Renal pelvis (tissue), 4 donors: ENCODE measurements around the gene SMNDC1. TPM values are rescaled to one million over a fixed set of nuclear protein-coding genes. Genes with fewer than 3 reads are reported as not detected.
"Not testable (repeated sequence)": the region's sequence is repeated elsewhere in the genome, so short reads cannot be mapped to it uniquely, and the experiment has no call there.

Experiments
- DNase-seq: peaks from one replicate; pipeline ENCODE4 v3.0.0-alpha.2; 2013
- polyA plus RNA-seq, 3 donors: library from polyadenylated mRNA; unstranded; fragments of 120-200 nt; gene quantifications; one replicate each; pipeline ENCODE4 v1.2.1, GENCODE V29; 2013; ENCODE audit not compliant: insufficient read length in 3 of 3

SMNDC1 gene
- polyA plus RNA-seq, 3 donors: 45.7 to 52.1 (median 46.8) TPM

DNA sequence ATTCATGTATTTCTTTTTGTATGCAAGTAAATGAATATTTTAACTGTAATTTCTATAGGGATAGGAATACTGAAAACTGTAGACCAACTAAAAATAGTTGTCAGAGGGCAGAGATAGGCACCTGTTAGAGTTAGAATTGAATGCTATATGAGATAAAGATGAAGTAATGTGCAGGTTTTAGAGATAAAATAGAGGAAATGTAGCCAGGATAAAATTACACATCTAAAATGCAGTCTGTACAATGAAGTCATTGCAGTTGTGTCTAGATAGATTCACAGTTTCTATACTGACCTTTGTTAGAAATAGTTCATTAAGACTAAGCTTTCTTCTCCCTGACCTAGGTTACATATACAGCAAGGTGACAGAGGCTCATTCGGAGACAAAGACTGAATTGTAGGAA lies 46.2 kb downstream of the SMNDC1 start:
- no peak for DNase-seq

DNA sequence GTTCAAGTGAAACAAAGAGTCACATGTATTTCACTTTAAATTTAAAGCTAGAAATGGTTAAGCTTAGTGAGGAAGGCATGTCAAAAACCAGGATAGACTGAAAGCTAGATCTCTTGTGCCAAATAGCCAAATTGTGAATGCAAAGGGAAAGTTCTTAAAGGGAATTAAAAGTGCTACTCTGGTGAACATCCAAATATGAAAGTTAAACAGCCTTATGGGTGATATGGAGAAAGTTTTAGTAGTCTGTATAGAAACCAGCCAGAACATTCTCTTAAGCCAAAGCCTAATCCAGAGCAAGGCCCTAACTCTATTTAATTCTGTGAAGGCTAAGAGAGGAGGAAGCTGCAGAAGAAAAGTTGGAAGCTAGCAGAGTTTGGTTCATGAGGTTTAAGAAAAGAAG lies 50.3 kb downstream of the SMNDC1 start:
- no peak for DNase-seq

DNA sequence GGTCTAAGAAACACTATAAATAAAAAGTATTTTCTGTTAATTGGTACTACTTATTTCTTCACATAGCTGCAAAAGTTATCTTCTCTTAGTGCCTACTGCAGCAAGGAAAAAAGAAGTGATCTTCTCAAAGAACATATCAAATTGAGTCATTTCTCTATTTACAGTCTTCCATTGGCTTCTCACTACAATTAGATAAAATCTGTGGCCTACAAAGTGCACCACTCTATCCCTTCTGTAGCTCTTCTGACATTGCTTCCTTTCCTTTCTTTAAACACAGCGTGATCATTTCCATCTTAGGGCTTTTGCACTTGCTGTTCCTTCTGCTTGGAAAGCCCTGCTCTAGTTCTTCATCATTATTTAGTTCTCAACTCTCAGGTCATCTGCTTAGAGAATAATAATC lies 52.6 kb downstream of the SMNDC1 start:
- no peak for DNase-seq

DNA sequence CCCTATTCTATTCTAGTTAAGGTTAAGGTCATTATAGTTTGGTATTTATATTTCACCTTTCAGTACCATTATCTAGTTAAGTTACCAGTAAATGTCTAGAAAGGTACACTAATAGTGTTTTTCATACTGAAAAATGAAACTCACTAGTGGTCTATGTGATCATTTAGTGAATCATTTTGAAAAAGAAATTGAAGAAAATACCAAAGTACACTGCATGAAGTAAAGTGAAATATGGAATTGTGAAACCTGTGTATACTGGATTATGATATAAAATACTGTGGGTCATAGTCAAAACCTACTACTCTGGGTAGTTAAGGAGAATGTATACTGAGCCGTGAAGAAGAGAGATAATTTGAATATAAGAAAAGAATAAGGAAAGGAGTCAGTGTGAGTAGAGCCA lies 53.3 kb downstream of the SMNDC1 start:
- not testable (repeated sequence) for DNase-seq

DNA sequence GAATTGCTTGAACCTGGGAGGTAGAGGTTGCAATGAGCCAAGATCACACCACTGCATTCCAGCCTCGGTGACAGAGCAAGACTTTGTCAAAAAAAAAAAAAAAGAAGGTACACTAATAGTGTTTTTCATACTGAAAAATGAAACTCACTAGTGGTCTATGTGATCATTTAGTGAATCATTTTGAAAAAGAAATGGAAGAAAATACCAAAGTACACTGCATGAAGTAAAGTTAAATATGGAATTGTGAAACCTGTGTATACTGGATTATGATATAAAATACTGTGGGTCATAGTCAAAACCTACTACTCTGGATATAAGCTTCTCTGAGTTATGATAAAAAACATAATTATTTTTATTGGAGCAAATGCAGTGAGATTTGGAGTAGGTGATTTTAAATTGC lies 55.2 kb downstream of the SMNDC1 start:
- not testable (repeated sequence) for DNase-seq

DNA sequence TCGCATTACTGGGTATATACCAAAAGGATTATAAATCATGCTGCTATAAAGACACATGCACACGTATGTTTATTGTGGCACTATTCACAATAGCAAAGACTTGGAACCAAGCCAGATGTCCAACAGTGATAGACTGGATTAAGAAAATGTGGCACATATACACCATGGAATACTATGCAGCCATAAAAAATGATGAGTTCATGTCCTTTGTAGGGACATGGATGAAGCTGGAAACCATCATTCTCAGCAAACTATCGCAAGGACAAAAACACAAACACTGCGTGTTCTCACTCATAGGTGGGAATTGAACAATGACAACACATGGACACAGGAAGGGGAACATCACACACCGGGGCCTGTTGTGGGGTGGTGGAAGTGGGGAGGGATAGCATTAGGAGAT lies 56.9 kb downstream of the SMNDC1 start:
- DNase-seq: not testable (repeated sequence)

DNA sequence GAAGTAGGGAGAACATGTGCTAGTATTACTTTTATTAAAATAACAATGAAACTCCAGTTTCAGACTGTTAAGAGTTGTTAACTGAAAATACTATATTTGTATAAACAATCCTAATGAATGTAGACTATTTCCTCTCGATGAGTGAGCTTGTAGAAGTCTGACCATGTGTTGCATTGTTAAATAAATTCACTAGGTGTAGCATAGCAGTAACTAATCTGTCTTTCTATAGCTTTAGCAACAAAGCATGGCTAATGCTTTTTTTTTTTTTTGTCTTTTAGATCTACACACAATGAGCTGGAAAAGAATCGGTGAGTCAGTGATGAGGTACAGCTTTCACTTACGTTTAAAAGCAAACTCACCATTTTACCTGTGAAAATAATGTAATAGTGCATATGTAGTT lies 60.2 kb downstream of the SMNDC1 start:
- DNase-seq: no peak

DNA sequence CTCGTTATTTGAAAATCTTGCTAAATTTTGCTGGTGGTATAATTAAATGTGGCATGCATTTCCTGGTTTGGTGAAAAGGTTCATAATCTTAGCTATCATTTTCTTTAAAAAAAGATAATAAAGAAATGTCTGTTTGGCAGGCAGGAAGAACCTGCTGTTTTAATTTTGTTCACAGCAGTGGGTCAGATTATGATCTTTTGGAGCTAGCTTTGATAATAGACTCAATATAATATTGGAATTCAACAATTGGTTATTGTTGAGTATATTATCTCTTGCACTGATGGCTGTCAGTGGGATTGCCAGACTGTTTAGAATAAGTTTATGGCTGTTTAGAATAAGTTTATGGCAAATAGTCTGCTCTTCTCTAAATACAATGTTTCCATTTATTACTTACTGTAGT lies 62.2 kb downstream of the SMNDC1 start:
- no peak for DNase-seq

DNA sequence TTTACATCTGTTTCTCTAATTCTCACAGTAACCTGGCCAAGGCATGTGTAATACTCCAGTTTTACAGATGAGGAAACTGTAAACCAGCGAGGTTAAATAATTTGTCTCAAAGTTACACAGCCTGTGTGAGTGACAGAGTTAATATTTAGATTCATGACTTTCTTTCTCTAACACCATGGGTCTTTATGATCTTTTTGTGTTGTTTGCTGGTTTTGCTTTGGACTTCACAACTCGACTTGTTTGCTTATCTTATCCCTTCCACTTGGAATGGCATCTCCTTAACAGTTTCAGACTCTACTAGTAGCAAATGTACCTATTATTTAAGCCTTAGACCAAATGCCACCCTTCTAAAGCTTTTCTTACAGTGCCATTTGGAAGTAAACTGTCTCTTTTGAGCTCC lies 62.9 kb downstream of the SMNDC1 start:
- DNase-seq: no peak

DNA sequence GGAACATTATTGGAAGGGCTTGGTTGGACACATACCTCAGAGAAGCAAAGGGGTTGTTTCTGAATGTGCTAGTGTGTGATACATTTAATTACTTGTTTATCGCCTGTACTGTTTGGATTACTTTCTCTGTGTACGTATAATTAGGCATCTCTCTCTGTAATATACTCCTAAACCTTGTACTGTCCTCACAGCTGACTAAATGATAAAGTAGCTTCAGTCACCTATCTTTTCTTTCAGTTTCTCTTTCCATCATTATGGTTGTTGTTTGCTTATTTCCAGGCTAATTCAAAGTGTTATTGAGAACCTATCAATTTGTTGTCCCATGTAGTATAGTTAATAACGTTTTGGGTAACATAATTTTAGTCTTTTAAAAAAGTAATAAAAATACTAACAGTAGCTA lies 63.3 kb downstream of the SMNDC1 start:
- DNase-seq: no peak

Other genes with a start within 250 kb of the SMNDC1 start
- 10 to 100 TPM; 40.0 to 47.7 (median 42.9) TPM for gene MXI1, start 97.3 kb downstream of the SMNDC1 start, polyA plus RNA-seq
- 10 to 100 TPM in 2 of 3 donors, 1 to 10 TPM in 1; 9.7 to 12.0 (median 10.2) TPM for gene DUSP5, start 193.0 kb upstream of the SMNDC1 start, polyA plus RNA-seq